Mesenchymal stem cell (in vitro differentiated cells and primary cell): Measurements from ENCODE around the gene BEGAIN.

Experiments used
- DNase-seq: peaks from one replicate; pipeline ENCODE4 v3.0.0-alpha.2; 2013
- H2AFZ ChIP-seq: one replicate; pipeline ENCODE4 v1.6.1; 2013; ENCODE audit warnings: low read depth, mild to moderate bottlenecking, control low read depth, inconsistent platforms, low read length, moderate library complexity
- H2AK5ac ChIP-seq: 2 replicates; pipeline ENCODE4 v1.6.1; 2013; ENCODE audit warnings: low read length, moderate library complexity, mild to moderate bottlenecking, inconsistent platforms; ENCODE audit not compliant: severe bottlenecking
- H2BK120ac ChIP-seq: one replicate; pipeline ENCODE4 v1.6.1; 2013; ENCODE audit warnings: low read depth, mild to moderate bottlenecking, inconsistent platforms, low read length, moderate library complexity
- H2BK12ac ChIP-seq, 2 experiments: one replicate each; pipeline ENCODE4 v1.6.1; 2013; ENCODE audit warnings: inconsistent platforms in 2 of 2, low read length in 2 of 2, mild to moderate bottlenecking in 2 of 2, moderate library complexity in 2 of 2, control low read depth in 1 of 2
- H2BK15ac ChIP-seq: one replicate; pipeline ENCODE4 v1.6.1; 2013; ENCODE audit warnings: mild to moderate bottlenecking, low read depth, inconsistent platforms; ENCODE audit not compliant: poor library complexity, severe bottlenecking
- H2BK5ac ChIP-seq: 2 replicates; pipeline ENCODE4 v1.6.1; 2013; ENCODE audit warnings: low read depth, mild to moderate bottlenecking, low read length, control low read depth, inconsistent platforms; ENCODE audit not compliant: poor library complexity, severe bottlenecking
- H3K14ac ChIP-seq, 2 experiments: one replicate each; pipeline ENCODE4 v1.6.1; 2013; ENCODE audit warnings: inconsistent platforms in 2 of 2, low read length in 2 of 2, control low read depth in 1 of 2, mild to moderate bottlenecking in 1 of 2, moderate library complexity in 1 of 2
- H3K18ac ChIP-seq, 2 experiments: one replicate each; pipeline ENCODE4 v1.6.1; 2013; ENCODE audit warnings: inconsistent platforms in 2 of 2, low read length in 2 of 2, control low read depth in 1 of 2, low read depth in 1 of 2, mild to moderate bottlenecking in 1 of 2
- H3K23ac ChIP-seq, 2 experiments: one replicate each; pipeline ENCODE4 v1.6.1; 2013; ENCODE audit warnings: inconsistent platforms in 2 of 2, low read length in 2 of 2, mild to moderate bottlenecking in 2 of 2, moderate library complexity in 2 of 2, control low read depth in 1 of 2
- H3K27ac ChIP-seq: 2 replicates; pipeline ENCODE4 v1.5.1; 2013; ENCODE audit warnings: mild to moderate bottlenecking, moderate library complexity, low read length, control low read depth, inconsistent platforms; ENCODE audit not compliant: poor library complexity, severe bottlenecking
- H3K27me3 ChIP-seq, 2 experiments: 2 replicates each; pipeline versions ENCODE4 v1.6.1 to v1.7.0; 2013; ENCODE audit warnings: low read length in 2 of 2, mild to moderate bottlenecking in 2 of 2, moderate library complexity in 2 of 2, control low read depth in 1 of 2, inconsistent platforms in 1 of 2; ENCODE audit not compliant: control insufficient read depth in 1 of 2, insufficient read depth in 1 of 2
- H3K36me3 ChIP-seq, 2 experiments: 2 replicates each; pipeline versions ENCODE4 v1.6.1 to v1.7.0; 2013; ENCODE audit warnings: low read length in 2 of 2, control low read depth in 1 of 2, inconsistent platforms in 1 of 2, low read depth in 1 of 2, mild to moderate bottlenecking in 1 of 2; ENCODE audit not compliant: insufficient read depth in 2 of 2, control insufficient read depth in 1 of 2
- H3K4ac ChIP-seq, 2 experiments: one replicate each; pipeline ENCODE4 v1.6.1; 2013; ENCODE audit warnings: inconsistent platforms in 2 of 2, low read length in 2 of 2, mild to moderate bottlenecking in 2 of 2, moderate library complexity in 2 of 2, control low read depth in 1 of 2, low read depth in 1 of 2
- H3K4me1 ChIP-seq: 2 replicates; pipeline ENCODE4 v1.6.1; 2013; ENCODE audit warnings: low read depth, low read length, control low read depth; ENCODE audit not compliant: control insufficient read depth, insufficient read depth
- H3K4me2 ChIP-seq: 2 replicates; pipeline ENCODE4 v1.6.1; 2013; ENCODE audit warnings: low read length, mild to moderate bottlenecking, inconsistent platforms; ENCODE audit not compliant: poor library complexity, severe bottlenecking
- H3K4me3 ChIP-seq, 2 experiments: 2 replicates each; pipeline versions ENCODE4 v1.5.1 to v1.7.0; 2013; ENCODE audit warnings: low read length in 2 of 2, mild to moderate bottlenecking in 2 of 2, control low read depth in 1 of 2, low read depth in 1 of 2; ENCODE audit not compliant: insufficient read depth in 1 of 2
- H3K79me1 ChIP-seq: replicated peaks from 2 replicates; pipeline ENCODE4 v1.6.1; 2013; ENCODE audit warnings: mild to moderate bottlenecking, control low read depth, low read length, inconsistent platforms; ENCODE audit not compliant: poor library complexity, severe bottlenecking
- H3K9ac ChIP-seq: 2 replicates; pipeline ENCODE4 v1.7.0; 2013; ENCODE audit warnings: mild to moderate bottlenecking, low read length, moderate library complexity
- H3K9me3 ChIP-seq: 2 replicates; pipeline ENCODE4 v1.7.0; 2013; ENCODE audit warnings: mild to moderate bottlenecking, low read length; ENCODE audit not compliant: control insufficient read depth
- H4K8ac ChIP-seq: one replicate; pipeline ENCODE4 v1.6.1; 2013; ENCODE audit warnings: inconsistent platforms, mild to moderate bottlenecking, low read length, moderate library complexity
- H4K91ac ChIP-seq: one replicate; pipeline ENCODE4 v1.6.1; 2013; ENCODE audit warnings: mild to moderate bottlenecking, low read length, inconsistent platforms
- WGBS: methylation state at CpG from one replicate; pipeline ENCODE4 v1.1.7; 2013; ENCODE audit warnings: mixed read lengths; 5-methylcytosine and 5-hydroxymethylcytosine counted together

The BEGAIN gene

GRCh38 chr14:100556936-100557505 is 30.2 kb downstream of the BEGAIN start:
- Histone ChIP-seq H3K18ac (no peak overlapping the region), H3K36me3 (peaks cover 0 to 36% of the 10 kb centered on the region in 2 experiments), H3K23ac (no peak overlapping the region), H3K27ac (no peak overlapping the region), H3K9ac (no peak overlapping the region), H2BK15ac (no peak overlapping the region), H2BK5ac (no peak overlapping the region), H2BK120ac (no peak overlapping the region), H3K9me3 (no peaks in the 10 kb centered on the region), H4K91ac (no peak overlapping the region), H3K27me3 (peaks cover 0 to 48% of the 10 kb centered on the region in 2 experiments), H3K4me1 (peaks cover 11% of the 10 kb centered on the region), H3K14ac (peak overlapping the region in 1 of 2 experiments; percentile 1), H2AK5ac (no peak overlapping the region), H3K4ac (no peak overlapping the region), H4K8ac (no peak overlapping the region), H3K79me1 (peaks cover 20% of the 10 kb centered on the region), H2AFZ (no peak overlapping the region), H2BK12ac (no peak overlapping the region), H3K4me3 (no peak overlapping the region), H3K4me2 (no peak overlapping the region)
- 68% methylated on average over 22 of the region's 22 CpGs for whole genome bisulfite sequencing
- DNase-seq = no peak

DNA sequence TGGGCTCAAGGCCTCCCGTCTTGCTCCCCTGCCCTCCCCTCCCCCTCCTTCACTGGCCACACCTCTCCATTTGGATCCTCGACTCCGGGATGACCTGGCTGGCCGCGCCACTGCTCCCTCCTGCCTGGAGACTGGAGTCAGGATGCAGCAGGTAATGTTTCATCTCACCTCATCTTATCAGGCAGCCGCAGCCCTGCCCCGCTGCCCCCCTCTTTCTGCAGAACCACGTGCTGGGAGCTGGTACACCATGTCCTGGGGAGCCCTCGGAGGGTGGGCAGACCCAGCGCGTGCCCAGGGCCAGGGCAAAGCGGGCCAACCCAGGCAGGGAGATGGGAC is 31.1 kb downstream of the BEGAIN start:
- Histone ChIP-seq H2AFZ (no peak overlapping the region), H3K36me3 (peaks cover 0 to 42% of the 10 kb centered on the region in 2 experiments), H3K4me3 (no peak overlapping the region), H3K4me1 (peaks cover 11% of the 10 kb centered on the region), H2BK15ac (no peak overlapping the region), H3K9ac (no peak overlapping the region), H2BK5ac (no peak overlapping the region), H2BK120ac (no peak overlapping the region), H3K23ac (no peak overlapping the region), H3K4me2 (no peak overlapping the region), H4K8ac (no peak overlapping the region), H3K14ac (no peak overlapping the region), H3K79me1 (peaks cover 18% of the 10 kb centered on the region), H2BK12ac (no peak overlapping the region), H3K9me3 (no peaks in the 10 kb centered on the region), H2AK5ac (no peak overlapping the region), H3K27me3 (peaks cover 0 to 42% of the 10 kb centered on the region in 2 experiments), H3K18ac (no peak overlapping the region), H3K4ac (no peak overlapping the region), H4K91ac (no peak overlapping the region), H3K27ac (no peak overlapping the region)
- no peak for DNase-seq
- WGBS = 71% methylated on average over 12 of the region's 12 CpGs

DNA sequence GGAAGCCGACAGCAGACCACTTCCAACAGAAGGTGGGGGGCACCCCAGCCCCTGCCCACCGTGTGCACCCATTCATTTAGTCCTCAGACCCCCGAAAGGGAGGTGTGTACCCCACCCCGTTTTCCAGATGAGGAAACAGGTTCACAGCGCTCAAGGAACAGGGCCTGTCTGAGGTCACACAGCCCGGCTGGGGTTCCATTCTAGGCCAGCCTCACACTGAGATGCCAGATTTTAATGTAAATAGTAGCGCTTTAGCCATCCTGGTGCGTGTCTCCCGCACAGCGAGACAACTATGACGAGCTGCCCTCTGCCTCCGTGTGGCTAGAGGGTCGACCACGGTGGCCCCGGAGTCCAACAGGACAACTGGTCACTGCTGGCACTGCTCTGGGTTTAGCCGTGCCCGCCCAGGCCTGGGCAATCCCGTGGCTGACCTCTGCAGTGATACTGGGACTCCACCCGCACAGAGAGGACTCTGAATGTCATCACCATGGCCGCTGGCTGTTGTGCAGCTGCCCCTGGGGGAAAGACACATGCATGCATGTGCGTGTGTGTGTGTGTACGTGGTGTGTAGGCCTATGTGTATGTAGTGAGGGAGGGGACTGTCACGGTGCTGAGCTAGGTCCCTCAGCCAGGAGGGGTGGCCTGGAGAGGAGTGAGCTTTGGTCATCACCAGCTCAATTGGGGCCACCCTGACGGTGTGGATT is 31.6 kb downstream of the BEGAIN start:
- no peak overlapping the region for H3K4ac ChIP-seq
- H3K4me3 ChIP-seq = no peak overlapping the region

DNA sequence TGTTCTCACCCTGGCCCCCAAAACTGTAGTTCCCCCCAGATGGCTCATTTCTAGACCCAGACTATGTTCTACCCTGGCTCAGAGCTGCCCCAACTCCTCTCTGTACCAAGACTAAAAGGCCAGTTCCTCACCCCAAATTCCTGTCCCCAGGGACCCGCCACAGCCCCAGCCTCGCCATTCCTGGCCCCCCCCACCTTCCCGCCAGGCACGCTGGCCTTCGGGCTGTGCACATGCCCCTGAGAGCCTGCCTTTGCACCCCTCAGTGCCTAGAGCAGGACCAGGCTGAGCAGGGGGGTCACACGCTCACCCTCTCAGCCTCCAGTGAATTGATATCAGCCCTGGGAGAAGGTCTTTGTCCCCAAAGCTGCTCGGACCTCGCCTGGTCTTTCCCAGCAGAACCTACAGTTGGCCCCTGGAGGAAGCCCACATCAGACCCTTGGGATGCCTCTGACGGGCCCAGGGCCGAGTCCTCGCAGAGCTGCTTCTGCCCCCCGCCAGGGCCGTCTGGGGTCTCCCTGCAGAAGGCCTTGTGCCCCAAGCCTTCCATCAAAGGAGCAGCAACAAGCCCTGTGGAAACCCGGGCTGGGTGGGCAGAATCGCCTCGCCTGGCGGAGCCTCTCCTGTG is 32.4 kb downstream of the BEGAIN start:
- no peak overlapping the region for H2BK120ac ChIP-seq
- no peak overlapping the region for H2AK5ac ChIP-seq
- no peak overlapping the region for H2BK5ac ChIP-seq
- H2BK15ac ChIP-seq = no peak overlapping the region
- no peak overlapping the region for H3K27ac ChIP-seq
- H4K8ac ChIP-seq = no peak overlapping the region
- H3K9me3 ChIP-seq = no peaks in the 10 kb centered on the region
- no peak overlapping the region for H3K4ac ChIP-seq
- H3K36me3 ChIP-seq = peaks cover 0 to 48% of the 10 kb centered on the region in 2 experiments
- peaks cover 0 to 44% of the 10 kb centered on the region in 2 experiments for H3K27me3 ChIP-seq
- H3K18ac ChIP-seq = no peak overlapping the region
- 90% methylated on average over 17 of the region's 17 CpGs for WGBS
- peaks cover 10% of the 10 kb centered on the region for H3K4me1 ChIP-seq
- no peak for DNase-seq
- no peak overlapping the region for H3K23ac ChIP-seq
- H2AFZ ChIP-seq = no peak overlapping the region
- no peak overlapping the region for H3K9ac ChIP-seq
- peaks cover 13% of the 10 kb centered on the region for H3K79me1 ChIP-seq
- H2BK12ac ChIP-seq = no peak overlapping the region
- H4K91ac ChIP-seq = no peak overlapping the region
- H3K4me2 ChIP-seq = no peak overlapping the region
- no peak overlapping the region for H3K14ac ChIP-seq
- H3K4me3 ChIP-seq = no peak overlapping the region

More for the DNA sequence above, 31.6 kb downstream of the BEGAIN start:
- Histone ChIP-seq H4K8ac (no peak overlapping the region), H3K18ac (no peak overlapping the region), H3K14ac (peak overlapping the region in 1 of 2 experiments; percentile 83), H2BK5ac (no peak overlapping the region), H2BK120ac (no peak overlapping the region), H3K79me1 (peaks cover 18% of the 10 kb centered on the region), H3K27ac (no peak overlapping the region), H3K4me2 (no peak overlapping the region), H2AK5ac (no peak overlapping the region), H2AFZ (no peak overlapping the region), H2BK12ac (no peak overlapping the region), H3K27me3 (peaks cover 0 to 43% of the 10 kb centered on the region in 2 experiments), H2BK15ac (no peak overlapping the region), H4K91ac (no peak overlapping the region), H3K4me1 (peaks cover 10% of the 10 kb centered on the region), H3K36me3 (peaks cover 0 to 46% of the 10 kb centered on the region in 2 experiments), H3K9ac (no peak overlapping the region), H3K23ac (no peak overlapping the region), H3K9me3 (no peaks in the 10 kb centered on the region)
- WGBS = 69% methylated on average over 23 of the region's 24 CpGs
- no peak for DNase-seq
